Neural cell (in vitro differentiated cells): Measurements from ENCODE around the gene SDC3. TPM values are rescaled to one million over a fixed set of nuclear protein-coding genes. Genes with fewer than 3 reads are reported as not detected.

Experiments used
- H2AFZ ChIP-seq: fragments of 200-600, 300-800 bp; sonication (generic), shearing (Covaris generic); 2 replicates; pipeline ENCODE4 v1.6.0; 2014; ENCODE audit warnings: low read depth, mild to moderate bottlenecking, antibody characterized with exemption, low read length, moderate library complexity
- H3F3A ChIP-seq: fragments of 200-600 bp; shearing (Covaris generic); 2 replicates; pipeline ENCODE4 v1.6.1; 2016; ENCODE audit warnings: mild to moderate bottlenecking, moderate library complexity, mixed read lengths, antibody characterized with exemption, low read length; ENCODE audit not compliant: insufficient read depth, poor library complexity, severe bottlenecking
- H3K27ac ChIP-seq: fragments of 200-600, 300-800 bp; sonication (generic), shearing (Covaris generic); 2 replicates; pipeline ENCODE4 v1.5.1; 2014; ENCODE audit warnings: mild to moderate bottlenecking, low read length, moderate library complexity
- H3K27me3 ChIP-seq: fragments of 300-800, 200-600 bp; sonication (generic), shearing (Covaris generic); 2 replicates; pipeline ENCODE4 v1.6.0; 2014; ENCODE audit warnings: mild to moderate bottlenecking, low read depth, low read length, moderate library complexity; ENCODE audit not compliant: insufficient read depth
- H3K36me3 ChIP-seq: fragments of 300-800, 200-600 bp; sonication (generic), shearing (Covaris generic); 2 replicates; pipeline ENCODE4 v1.5.1; 2014; ENCODE audit warnings: mild to moderate bottlenecking, antibody characterized with exemption, low read length, moderate library complexity; ENCODE audit not compliant: insufficient read depth
- H3K4me2 ChIP-seq: fragments of 300-800, 200-600 bp; sonication (generic), shearing (Covaris generic); 2 replicates; pipeline ENCODE4 v1.6.0; 2014; ENCODE audit warnings: mild to moderate bottlenecking, low read length
- H3K4me3 ChIP-seq: fragments of 300-800, 200-600 bp; sonication (generic), shearing (Covaris generic); 2 replicates; pipeline ENCODE4 v1.5.1; 2014; ENCODE audit warnings: mild to moderate bottlenecking, low read length, moderate library complexity
- H3K79me2 ChIP-seq: fragments of 200-600 bp; shearing (Covaris generic); replicated peaks from 2 replicates; pipeline ENCODE4 v1.6.0; 2014; ENCODE audit warnings: mild to moderate bottlenecking, low read length, moderate library complexity; ENCODE audit not compliant: insufficient read depth
- H3K9ac ChIP-seq: fragments of 300-800, 200-600 bp; sonication (generic), shearing (Covaris generic); 2 replicates; pipeline ENCODE4 v1.6.1; 2016; ENCODE audit warnings: mild to moderate bottlenecking, low read length, mixed read lengths
- H3K9me2 ChIP-seq: fragments of 200-600 bp; shearing (Covaris generic); 2 replicates; pipeline ENCODE4 v1.6.1; 2016; ENCODE audit warnings: mild to moderate bottlenecking, low read length, mixed read lengths; ENCODE audit not compliant: insufficient read depth
- H3K9me3 ChIP-seq: fragments of 200-600, 300-800 bp; sonication (generic), shearing (Covaris generic); 2 replicates; pipeline ENCODE4 v1.6.1; 2016; ENCODE audit warnings: mild to moderate bottlenecking, mixed run types, low read length, moderate library complexity, mixed read lengths
- H4K20me1 ChIP-seq: fragments of 200-600 bp; shearing (Covaris generic); 2 replicates; pipeline ENCODE4 v1.6.1; 2016; ENCODE audit warnings: mild to moderate bottlenecking, mixed run types; ENCODE audit not compliant: insufficient read depth
- CTCF ChIP-seq: fragments of 450-650 bp; IDR thresholded peaks from 2 replicates; pipeline ENCODE4 v1.5.1; 2014; ENCODE audit warnings: antibody characterized with exemption, mild to moderate bottlenecking, moderate library complexity; ENCODE audit not compliant: poor library complexity, severe bottlenecking
- EP300 ChIP-seq: fragments of 450-650 bp; conservative IDR thresholded peaks from 2 replicates; pipeline ENCODE4 v1.6.1; 2014; ENCODE audit warnings: antibody characterized with exemption, mild to moderate bottlenecking, moderate library complexity; ENCODE audit not compliant: poor library complexity, severe bottlenecking
- EZH2 ChIP-seq: fragments of 200-600, 300-800 bp; shearing (Covaris generic), sonication (generic); IDR thresholded peaks from 2 replicates; pipeline ENCODE4 v1.6.1; 2014; ENCODE audit warnings: antibody characterized with exemption, low read length, borderline replicate concordance, mild to moderate bottlenecking; ENCODE audit not compliant: insufficient read depth, poor library complexity, severe bottlenecking
- MXI1 ChIP-seq: fragments of 450-650 bp; conservative IDR thresholded peaks from 2 replicates; pipeline ENCODE4 v1.6.1; 2014; ENCODE audit warnings: antibody characterized with exemption, mild to moderate bottlenecking; ENCODE audit not compliant: poor library complexity, severe bottlenecking
- POLR2AphosphoS5 ChIP-seq: IDR thresholded peaks from 2 replicates; pipeline ENCODE4 v1.6.1; 2012
- RAD21 ChIP-seq: fragments of 450-650 bp; conservative IDR thresholded peaks from 2 replicates; pipeline ENCODE4 v1.6.1; 2014; ENCODE audit warnings: antibody characterized with exemption, mild to moderate bottlenecking, moderate library complexity
- REST ChIP-seq: IDR thresholded peaks from 2 replicates; pipeline ENCODE4 v1.6.1; 2012; ENCODE audit warnings: borderline replicate concordance
- SMC3 ChIP-seq: fragments of 450-650 bp; conservative IDR thresholded peaks from 2 replicates; pipeline ENCODE4 v1.6.1; 2014; ENCODE audit warnings: antibody characterized with exemption, mild to moderate bottlenecking, moderate library complexity; ENCODE audit not compliant: poor library complexity
- TAF1 ChIP-seq: IDR thresholded peaks from 2 replicates; pipeline ENCODE4 v1.6.1; 2012; ENCODE audit warnings: low read depth
- polyA plus RNA-seq: library from polyadenylated mRNA; depleted of rRNA; stranded (reverse); fragments of >200 nt; gene quantifications from 2 replicates; pipeline ENCODE4 v1.2.3, GENCODE V29; 2014

Gene SDC3
- polyA plus RNA-seq, 1 donor from 2014 or later = 55.2 TPM

GRCh38 chr1:30942326-30942963 lies 33.9 kb upstream of the SDC3 start:
- Histone ChIP-seq H3K36me3 (no peaks in the 10 kb centered on the region), H2AFZ (no peak overlapping the region), H3K27ac (no peak overlapping the region), H3K4me2 (no peak overlapping the region), H3K4me3 (no peak overlapping the region), H3K9me3 (no peaks in the 10 kb centered on the region), H4K20me1 (no peaks in the 10 kb centered on the region), H3K9ac (no peak overlapping the region), H3K27me3 (no peaks in the 10 kb centered on the region), H3F3A (no peaks in the 10 kb centered on the region), H3K79me2 (peaks cover 7% of the 10 kb centered on the region), H3K9me2 (no peaks in the 10 kb centered on the region)
- no peak for TF ChIP-seq TAF1
- TF ChIP-seq POLR2AphosphoS5 = no peak
- TF ChIP-seq CTCF = no peak
- no peak for TF ChIP-seq SMC3
- no peak for TF ChIP-seq EP300

GRCh38 chr1:30940541-30940940 lies 32.0 kb upstream of the SDC3 start:
- H3F3A ChIP-seq = no peaks in the 10 kb centered on the region
- H3K4me2 ChIP-seq = no peak overlapping the region
- no peak overlapping the region for H2AFZ ChIP-seq
- no peak overlapping the region for H3K4me3 ChIP-seq
- no peaks in the 10 kb centered on the region for H4K20me1 ChIP-seq
- no peak overlapping the region for H3K9ac ChIP-seq
- H3K79me2 ChIP-seq = no peaks in the 10 kb centered on the region
- TF ChIP-seq SMC3 (no peak), POLR2AphosphoS5 (no peak), EZH2 (no peak), CTCF (no peak), EP300 (no peak), TAF1 (no peak), RAD21 (no peak), REST (no peak), MXI1 (no peak)
- no peaks in the 10 kb centered on the region for H3K36me3 ChIP-seq
- H3K27ac ChIP-seq = no peak overlapping the region
- H3K9me3 ChIP-seq = no peaks in the 10 kb centered on the region
- no peaks in the 10 kb centered on the region for H3K9me2 ChIP-seq
- H3K27me3 ChIP-seq = no peaks in the 10 kb centered on the region
